ENCODE measurements around the gene EEF1AKMT3.
A peak's percentile ranks its signal among the peaks of the same experiment; 100 is the strongest.

The EEF1AKMT3 gene

DNA sequence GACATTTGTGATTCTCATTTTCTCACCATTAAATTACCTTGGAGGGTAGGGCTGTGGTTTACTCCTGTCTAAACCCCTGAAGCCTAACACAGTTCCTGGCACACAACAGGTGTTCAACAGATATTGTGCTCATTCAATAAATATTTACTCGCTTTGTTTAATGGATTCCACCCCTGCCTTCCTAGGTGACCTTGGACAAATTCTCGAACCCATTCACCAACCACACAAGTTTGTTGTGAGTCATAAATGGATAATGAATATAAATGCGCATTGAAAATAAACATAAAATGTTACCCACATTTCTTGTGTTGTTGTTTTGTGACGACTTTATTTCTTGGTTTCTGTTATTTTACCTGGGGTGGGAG is 9.8 kb downstream of the EEF1AKMT3 start:
- DNase-seq (ENCODE audit: extremely low read depth in 1 of 2, low read depth in 1 of 2): no peak

GRCh38 chr12:57782608-57783465 is 10.4 kb downstream of the EEF1AKMT3 start, which contains the start of gene TSFM:
Gene TSFM, plus strand, starts transcription at chr12:57782787. Its CDS starts 15 bp downstream, at chr12:57782802.
- DNase-seq (ENCODE audit: extremely low read depth in 1 of 2, low read depth in 1 of 2): peak; percentile 84 to 94

GRCh38 chr12:57783466-57783801 is 11.0 kb downstream of the EEF1AKMT3 start:
- no peak for DNase-seq (ENCODE audit: extremely low read depth in 1 of 2, low read depth in 1 of 2)

- no peak for DNase-seq (ENCODE audit: extremely low read depth in 1 of 2, low read depth in 1 of 2)
These were observed 11.4 kb downstream of the EEF1AKMT3 start for GRCh38 chr12:57783861-57784260.

GRCh38 chr12:57793920-57794319 is 21.5 kb downstream of the EEF1AKMT3 start:
- DNase-seq (ENCODE audit: extremely low read depth in 1 of 2, low read depth in 1 of 2): no peak

DNA sequence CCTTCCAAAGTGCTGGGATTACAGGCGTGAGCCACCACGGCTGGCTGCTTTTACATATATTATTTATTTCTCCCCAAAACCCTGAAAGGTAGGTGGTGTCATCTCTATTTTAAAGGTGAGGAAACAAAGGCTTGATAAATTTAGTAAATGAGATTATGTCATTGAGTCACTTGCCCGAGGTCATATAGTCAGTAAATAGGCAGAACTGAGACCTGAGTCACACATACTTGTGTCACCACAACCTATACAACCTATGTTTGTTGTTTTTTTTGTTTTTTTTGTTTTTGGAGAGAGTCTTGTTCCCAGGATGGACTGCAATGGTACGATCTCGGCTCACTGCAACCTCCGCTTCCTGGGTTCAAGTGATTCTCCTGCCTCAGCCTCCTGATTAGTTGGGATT is 22.9 kb downstream of the EEF1AKMT3 start:
- DNase-seq (ENCODE audit: extremely low read depth in 1 of 2, low read depth in 1 of 2): no peak

DNA sequence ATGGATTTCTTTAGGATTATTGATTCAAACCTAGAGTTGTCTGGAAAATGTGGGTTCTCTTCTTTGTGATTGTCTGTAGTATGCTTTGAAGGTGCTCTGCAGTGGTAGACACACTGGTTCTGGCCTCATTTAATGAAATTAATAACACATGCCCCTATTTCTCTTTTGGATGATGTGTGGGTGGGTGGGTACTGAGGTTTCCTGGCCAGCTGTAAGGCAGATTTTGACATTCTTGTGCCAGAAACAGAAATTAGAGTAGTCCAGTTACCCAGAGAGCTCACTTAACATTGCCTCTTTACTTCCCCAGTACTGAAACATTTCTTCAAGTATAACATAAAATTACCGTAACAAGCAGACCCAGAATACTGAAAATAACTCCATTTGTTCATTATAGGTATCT is 24.6 kb downstream of the EEF1AKMT3 start:
- DNase-seq (ENCODE audit: extremely low read depth in 1 of 2, low read depth in 1 of 2): no peak

DNA sequence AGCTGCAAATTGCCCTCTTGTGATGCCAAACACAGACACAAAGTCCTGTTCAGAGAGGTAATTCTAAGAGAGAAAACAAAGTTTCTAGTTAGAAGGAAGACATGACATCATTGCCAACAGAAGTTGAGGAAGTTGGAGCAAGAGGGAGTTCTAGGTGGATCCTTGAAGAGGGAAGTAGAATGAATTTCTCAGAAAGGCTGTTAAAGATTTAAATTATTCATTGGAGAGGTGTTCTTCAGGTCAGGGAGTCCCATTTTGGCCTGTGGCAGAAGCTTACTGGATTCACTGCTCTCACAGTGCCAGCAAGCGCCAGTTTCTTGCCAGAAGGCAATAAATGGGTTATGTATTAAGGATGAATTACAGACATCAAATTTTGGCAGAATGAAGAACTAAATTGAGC is 25.5 kb downstream of the EEF1AKMT3 start:
- no peak for DNase-seq (ENCODE audit: extremely low read depth in 1 of 2, low read depth in 1 of 2)

GRCh38 chr12:57800965-57801364 is 28.6 kb downstream of the EEF1AKMT3 start:
- DNase-seq (ENCODE audit: extremely low read depth in 1 of 2, low read depth in 1 of 2): no peak

DNA sequence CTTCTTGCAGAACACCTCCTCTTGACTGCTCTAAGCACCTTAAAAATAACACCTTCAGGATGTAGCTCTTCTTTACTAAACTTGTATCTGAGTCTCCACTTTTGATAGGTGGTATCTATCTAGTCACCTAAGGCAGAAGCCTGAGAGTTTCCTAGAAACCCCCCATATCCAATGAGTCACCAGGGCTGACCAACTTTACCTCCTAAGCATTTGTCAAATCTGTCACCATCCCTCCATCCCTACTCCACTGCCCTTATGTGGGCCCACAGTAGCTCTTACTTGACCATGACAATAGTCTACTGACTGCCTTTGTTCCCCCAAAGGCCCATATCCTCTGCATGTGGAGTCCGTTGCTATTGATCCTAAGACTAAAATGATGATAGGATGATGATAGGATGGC is 30.2 kb downstream of the EEF1AKMT3 start:
- DNase-seq (ENCODE audit: extremely low read depth in 1 of 2, low read depth in 1 of 2): no peak

- DNase-seq (ENCODE audit: extremely low read depth in 1 of 2, low read depth in 1 of 2): no peak
These were observed 31.0 kb downstream of the EEF1AKMT3 start for GRCh38 chr12:57803319-57803893.

- DNase-seq (ENCODE audit: extremely low read depth in 1 of 2, low read depth in 1 of 2): no peak
These were observed 34.3 kb downstream of the EEF1AKMT3 start for GRCh38 chr12:57806677-57807076.

DNA sequence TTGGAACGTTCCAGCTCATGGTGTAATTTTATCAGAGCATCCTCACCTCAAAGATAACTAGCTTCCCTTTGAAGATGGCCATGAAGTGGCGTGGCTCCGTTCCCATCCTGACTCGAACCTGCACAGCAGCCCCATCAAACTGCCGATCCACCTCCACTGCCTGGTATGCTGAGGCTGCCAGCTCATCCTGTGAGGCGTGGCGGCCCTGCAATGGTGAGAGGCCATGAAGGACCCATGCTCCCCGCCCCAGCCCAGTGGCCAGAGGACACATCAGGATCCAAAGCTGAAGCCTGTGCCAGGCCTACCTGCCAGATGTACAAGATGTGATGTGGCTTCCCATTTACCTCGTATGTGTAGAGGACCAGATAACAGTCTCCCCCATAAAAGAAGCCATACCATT is 34.9 kb downstream of the EEF1AKMT3 start:
- no peak for DNase-seq (ENCODE audit: extremely low read depth in 1 of 2, low read depth in 1 of 2)

DNA sequence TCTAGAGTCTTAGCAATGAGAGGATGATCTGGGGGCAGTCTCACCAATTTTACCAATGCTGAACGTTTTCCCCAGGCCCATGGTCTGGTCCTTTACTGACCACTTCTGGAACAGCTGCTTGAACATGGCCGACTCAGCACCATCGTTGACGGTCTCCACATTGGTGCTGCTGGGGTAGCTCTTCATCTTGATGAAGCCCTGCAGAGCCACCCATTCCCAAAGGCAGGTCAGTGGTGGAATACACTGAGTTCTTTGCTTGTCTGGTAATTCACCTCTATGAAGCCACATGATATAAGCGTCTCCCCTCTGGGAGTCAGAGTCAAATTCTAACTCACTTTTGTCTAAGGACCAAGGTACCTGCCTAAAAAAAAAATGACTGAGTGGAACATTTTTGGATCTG is 35.9 kb downstream of the EEF1AKMT3 start:
- DNase-seq (ENCODE audit: extremely low read depth in 1 of 2, low read depth in 1 of 2): no peak

- no peak for DNase-seq (ENCODE audit: extremely low read depth in 1 of 2, low read depth in 1 of 2)
These were observed 37.0 kb downstream of the EEF1AKMT3 start for GRCh38 chr12:57809425-57809824.

DNA sequence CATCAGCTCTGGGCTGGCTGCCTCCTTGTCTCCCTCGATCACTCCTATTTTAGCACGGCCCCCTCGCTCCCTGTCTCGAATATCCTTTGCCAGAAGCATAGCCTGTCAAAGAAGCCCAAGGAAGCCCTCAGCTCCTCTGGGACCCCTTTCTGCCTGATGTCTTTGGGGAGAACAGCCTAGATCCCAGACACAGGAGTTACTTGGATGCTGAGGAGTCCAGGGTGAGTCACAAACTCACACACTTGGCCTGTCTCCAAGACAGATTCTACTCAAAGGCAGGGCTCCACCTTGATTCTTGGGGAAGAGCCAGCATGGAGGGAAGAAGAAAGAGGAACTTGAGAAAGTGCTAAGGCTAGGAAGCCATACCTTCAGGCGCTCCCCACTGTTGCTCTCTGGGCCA is 38.0 kb downstream of the EEF1AKMT3 start:
- no peak for DNase-seq (ENCODE audit: extremely low read depth in 1 of 2, low read depth in 1 of 2)

GRCh38 chr12:57811028-57811755 is 38.8 kb downstream of the EEF1AKMT3 start:
- DNase-seq (ENCODE audit: extremely low read depth in 1 of 2, low read depth in 1 of 2): no peak

DNA sequence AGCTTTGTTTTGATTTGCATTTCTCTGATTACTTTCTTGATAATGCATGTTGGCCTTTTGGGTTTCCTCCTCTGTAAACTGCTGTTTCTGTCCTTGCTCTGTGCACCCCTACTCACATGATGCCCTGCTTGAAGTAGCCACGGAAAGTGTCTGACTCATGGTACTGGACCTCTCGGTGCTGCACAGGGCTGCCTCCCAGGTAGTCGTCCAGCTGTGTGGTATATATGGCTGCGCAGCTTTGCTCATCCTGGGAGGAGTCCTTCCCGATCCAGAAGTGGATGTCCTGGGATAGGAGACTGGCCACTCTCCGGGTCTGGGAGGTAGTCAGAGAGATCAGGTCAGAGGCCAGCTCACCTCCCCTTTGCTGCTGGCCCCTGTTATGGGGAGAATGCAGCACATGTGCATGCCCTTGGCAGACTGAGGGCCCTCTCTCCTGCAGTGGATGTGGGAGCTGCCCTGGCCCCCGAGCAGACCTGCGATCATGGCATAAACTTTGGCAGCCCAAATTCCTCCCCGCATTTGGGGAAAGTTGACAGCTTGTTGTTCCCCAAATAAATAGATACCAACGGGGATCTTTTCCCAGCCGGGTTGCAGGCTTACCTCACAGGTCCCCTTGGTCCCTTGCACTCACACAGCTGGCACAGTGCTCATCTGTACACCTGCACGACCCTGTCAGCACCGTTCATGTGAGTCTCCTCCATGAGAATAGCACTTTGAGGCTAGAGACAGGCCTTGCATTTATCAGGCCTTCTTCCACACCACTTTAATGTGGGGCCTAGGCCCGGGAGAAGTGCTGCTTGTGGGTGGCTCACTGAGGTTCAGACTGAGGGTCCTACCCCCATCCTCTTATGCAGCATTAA is 40.9 kb downstream of the EEF1AKMT3 start:
- DNase-seq (ENCODE audit: extremely low read depth in 1 of 2, low read depth in 1 of 2): no peak

DNA sequence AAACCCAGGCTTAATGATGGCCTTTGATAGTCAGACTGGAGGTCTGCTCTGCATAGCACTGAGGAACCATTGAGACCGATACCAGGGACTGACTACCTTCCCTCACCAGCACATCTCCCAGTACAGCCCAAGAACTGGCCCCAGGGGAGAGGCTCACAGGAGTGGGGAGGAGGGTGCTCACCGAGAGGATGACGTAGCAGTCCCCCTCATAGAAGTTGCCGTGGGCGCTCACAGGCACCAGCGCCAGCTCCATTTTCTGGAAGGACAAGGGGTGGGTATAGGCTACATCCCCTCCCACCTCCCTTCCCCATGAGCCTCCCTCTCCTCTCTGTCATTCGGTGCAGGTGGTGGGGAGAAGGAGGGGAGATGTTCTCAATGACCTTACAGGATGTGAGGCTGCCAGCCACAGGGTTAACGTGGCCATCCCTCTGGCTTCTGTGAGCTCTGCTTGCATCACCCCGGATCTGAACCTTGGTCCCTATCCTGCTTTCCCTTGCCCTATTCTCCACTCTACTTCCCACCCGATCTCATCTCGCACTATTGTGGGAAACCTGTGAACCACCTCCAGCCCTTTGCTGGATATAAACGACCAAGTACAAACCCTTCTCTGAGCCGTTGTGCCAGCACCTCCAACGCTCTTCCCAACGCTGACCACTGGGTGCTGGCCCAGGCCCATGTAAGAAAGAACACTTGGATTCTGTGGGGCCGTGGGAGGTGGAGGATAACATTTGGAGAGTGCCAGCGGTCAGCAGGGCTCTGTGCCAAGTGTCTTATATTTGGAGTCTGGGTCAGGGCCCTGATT is 41.8 kb downstream of the EEF1AKMT3 start:
- no peak for DNase-seq (ENCODE audit: extremely low read depth in 1 of 2, low read depth in 1 of 2)
